Naive thymus-derived CD8-positive, alpha-beta T cell (primary cell): Measurements from ENCODE around the gene AIPL1. TPM values are rescaled to one million over a fixed set of nuclear protein-coding genes. Genes with fewer than 3 reads are reported as not detected.

Experiments used
- polyA plus RNA-seq, 3 donors: library from polyadenylated mRNA; unstranded; fragments of 300-500 nt; fragmentation: Illumina TruSeq; gene quantifications; one replicate each; pipeline ENCODE4 v1.2.3, GENCODE V29; 2021
- total RNA-seq, 8 experiments: library from RNA in 2 of 8; stranded (reverse) in 2 of 8; gene quantifications; one replicate each; pipeline ENCODE4 v1.2.3 and lab custom pipeline; 2021 to 2026

The AIPL1 gene
- total and polyA plus RNA-seq, 5 experiments from 2014 or later, result not detected

Other genes with a start within 250 kb of the AIPL1 start
- gene PIMREG, start 9.3 kb upstream of the AIPL1 start, total RNA-seq, result not detected
- gene PIMREG, start 9.3 kb upstream of the AIPL1 start, polyA plus RNA-seq, result under 1 TPM in 1 of 3 donors, not detected in 2; 0.27 TPM
- gene PITPNM3, start 121.4 kb upstream of the AIPL1 start, total RNA-seq, result under 1 TPM; 0.44 to 0.74 TPM
- gene PITPNM3, start 121.4 kb upstream of the AIPL1 start, polyA plus RNA-seq, result not detected
- 10 to 100 TPM; 17.5 to 24.8 TPM for gene KIAA0753, start 205.6 kb upstream of the AIPL1 start, total RNA-seq
- 1 to 10 TPM; 1.2 to 2.3 (median 2.2) TPM for gene KIAA0753, start 205.6 kb upstream of the AIPL1 start, polyA plus RNA-seq
- 10 to 100 TPM; 17.2 to 20.9 TPM for gene TXNDC17, start 205.9 kb upstream of the AIPL1 start, total RNA-seq
- 10 to 100 TPM; 48.7 to 73.5 (median 60.3) TPM for gene TXNDC17, start 205.9 kb upstream of the AIPL1 start, polyA plus RNA-seq
- gene MED31, start 216.5 kb upstream of the AIPL1 start, total RNA-seq, result 10 to 100 TPM; 23.1 to 27.3 TPM
- 10 to 100 TPM; 25.2 to 30.7 (median 28.6) TPM for gene MED31, start 216.5 kb upstream of the AIPL1 start, polyA plus RNA-seq
- gene C17orf100, start 216.6 kb upstream of the AIPL1 start, total RNA-seq, result 1 to 10 TPM; 3.4 to 4.2 TPM
- 1 to 10 TPM; 2.2 to 6.4 (median 5.8) TPM for gene C17orf100, start 216.6 kb upstream of the AIPL1 start, polyA plus RNA-seq